ENCODE results near the gene SLC25A18. TPM values are rescaled to one million over a fixed set of nuclear protein-coding genes. Genes with fewer than 3 reads are reported as not detected.

The SLC25A18 gene
- total RNA-seq, 2 experiments from 2014 or later, result not detected

DNA sequence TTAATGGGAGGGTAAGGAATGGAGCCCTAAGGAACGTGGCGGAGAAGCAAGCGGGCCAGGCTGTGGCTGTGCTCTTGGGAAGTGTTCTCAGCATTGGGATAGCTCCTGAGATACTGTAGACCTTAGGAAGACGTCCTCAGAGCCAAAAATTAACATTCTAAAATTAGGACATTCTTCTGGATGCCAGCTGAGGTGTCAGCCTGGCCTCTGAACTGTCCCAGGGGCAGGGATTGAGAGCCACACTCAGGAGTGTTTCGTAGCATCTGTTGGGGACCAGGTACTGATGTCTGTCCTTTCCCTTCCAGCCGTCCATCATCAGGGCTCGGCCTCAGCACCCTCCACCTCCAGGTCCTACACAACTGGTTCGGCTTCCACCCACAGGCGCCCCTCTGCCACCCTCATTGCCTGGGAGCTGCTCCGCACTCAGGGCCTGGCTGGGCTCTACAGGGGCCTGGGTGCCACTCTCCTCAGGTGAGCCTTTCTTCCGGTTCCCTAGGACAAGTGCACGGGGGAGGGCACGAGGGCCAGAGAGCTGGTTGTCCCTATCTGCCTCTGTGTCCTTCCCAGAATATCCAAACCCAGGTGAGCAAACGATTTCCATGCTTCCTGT lies 23.6 kb downstream of the SLC25A18 start:
- no peak for TF ChIP-seq CTCF (IDR thresholded peaks at IDR 0.05)
- Histone ChIP-seq H3K4me1 (ENCODE audit: insufficient read depth, low read length) (no peaks in the 10 kb centered on the region), H3K4me3 (ENCODE audit: low read length) (no peak overlapping the region), H3K36me3 (ENCODE audit: insufficient read depth, low read length) (peaks cover 16% of the 10 kb centered on the region), H3K9me3 (ENCODE audit: control insufficient read depth in 1 of 2, insufficient read depth in 1 of 2, low read length in 2 of 2) (no peaks in the 10 kb centered on the region), H3K27ac (ENCODE audit: low read depth in 1 of 2, low read length in 2 of 2) (no peak overlapping the region), H3K27me3 (ENCODE audit: control insufficient read depth in 1 of 2, insufficient read depth in 2 of 2, low read length in 2 of 2) (no peaks in the 10 kb centered on the region)
- Mint-ChIP-seq H3K4me1 (ENCODE audit: low read depth) (no peaks in the 10 kb centered on the region), H3K4me3 (no peak overlapping the region), H3K9me3 (no peaks in the 10 kb centered on the region), H3K27ac (no peak overlapping the region), H3K27me3 (no peaks in the 10 kb centered on the region), H3K36me3 (ENCODE audit: low read depth) (peaks cover 22% of the 10 kb centered on the region)
- ChIA-PET CTCF (no interaction called here), POLR2A (no interaction called here)
- no peak for DNase-seq
- no peak for ATAC-seq (ENCODE audit: poor library complexity)
- intact Hi-C loops (cut with DNase I, micrococcal nuclease), result no loop called here

GRCh38 chr22:17587629-17588028 lies 24.3 kb downstream of the SLC25A18 start:
- Histone ChIP-seq H3K27ac (ENCODE audit: low read depth in 1 of 2, low read length in 2 of 2) (no peak overlapping the region), H3K4me3 (ENCODE audit: low read length) (no peak overlapping the region), H3K9me3 (ENCODE audit: control insufficient read depth in 1 of 2, insufficient read depth in 1 of 2, low read length in 2 of 2) (no peaks in the 10 kb centered on the region), H3K27me3 (ENCODE audit: control insufficient read depth in 1 of 2, insufficient read depth in 2 of 2, low read length in 2 of 2) (no peaks in the 10 kb centered on the region), H3K4me1 (ENCODE audit: insufficient read depth, low read length) (no peaks in the 10 kb centered on the region), H3K36me3 (ENCODE audit: insufficient read depth, low read length) (peaks cover 22% of the 10 kb centered on the region)
- H3K36me3 Mint-ChIP-seq (ENCODE audit: low read depth), result peaks cover 29% of the 10 kb centered on the region
- H3K4me3 Mint-ChIP-seq, result no peak overlapping the region
- no peaks in the 10 kb centered on the region for H3K9me3 Mint-ChIP-seq
- DNase-seq (no peak), ATAC-seq (ENCODE audit: poor library complexity) (no peak)
- H3K4me1 Mint-ChIP-seq (ENCODE audit: low read depth), result no peaks in the 10 kb centered on the region
- intact Hi-C loops (cut with DNase I, micrococcal nuclease), result no loop called here
- CTCF ChIA-PET, result no interaction called here
- H3K27ac Mint-ChIP-seq, result no peak overlapping the region
- H3K27me3 Mint-ChIP-seq, result no peaks in the 10 kb centered on the region
- POLR2A ChIA-PET, result no interaction called here
- no peak for TF ChIP-seq CTCF (IDR thresholded peaks at IDR 0.05)

- Histone ChIP-seq H3K4me3 (ENCODE audit: low read length) (no peak overlapping the region), H3K36me3 (ENCODE audit: insufficient read depth, low read length) (peaks cover 29% of the 10 kb centered on the region), H3K27ac (ENCODE audit: low read depth in 1 of 2, low read length in 2 of 2) (no peak overlapping the region), H3K27me3 (ENCODE audit: control insufficient read depth in 1 of 2, insufficient read depth in 2 of 2, low read length in 2 of 2) (no peaks in the 10 kb centered on the region), H3K4me1 (ENCODE audit: insufficient read depth, low read length) (no peaks in the 10 kb centered on the region), H3K9me3 (ENCODE audit: control insufficient read depth in 1 of 2, insufficient read depth in 1 of 2, low read length in 2 of 2) (no peaks in the 10 kb centered on the region)
- H3K36me3 Mint-ChIP-seq (ENCODE audit: low read depth), result peaks cover 39% of the 10 kb centered on the region
- ATAC-seq (ENCODE audit: poor library complexity), result no peak
- H3K9me3 Mint-ChIP-seq, result no peaks in the 10 kb centered on the region
- ChIA-PET POLR2A (no interaction called here), CTCF (interaction anchor here (0.7 kb wide), 1 partner anchor 351 kb away, joined by 3 read pairs; no protein-coding TSS in a partner anchor)
- no peaks in the 10 kb centered on the region for H3K4me1 Mint-ChIP-seq (ENCODE audit: low read depth)
- no peak overlapping the region for H3K27ac Mint-ChIP-seq
- DNase-seq, result no peak
- no peaks in the 10 kb centered on the region for H3K27me3 Mint-ChIP-seq
- H3K4me3 Mint-ChIP-seq, result no peak overlapping the region
- no peak for TF ChIP-seq CTCF (IDR thresholded peaks at IDR 0.05)
- intact Hi-C loops (cut with DNase I, micrococcal nuclease), result no loop called here
Measured at GRCh38 chr22:17588606-17589005, 25.3 kb downstream of the SLC25A18 start.
